ENCODE results near the gene URB2. TPM values are rescaled to one million over a fixed set of nuclear protein-coding genes. Genes with fewer than 3 reads are reported as not detected.

Gene URB2
- polyA plus RNA-seq, 1 donor = 6.7 TPM

GRCh38 chr1:229664133-229664689 lies 38.2 kb downstream of the URB2 start:
- no peak for DNase-seq
- Histone ChIP-seq H3K27me3 (ENCODE audit: control insufficient read depth, insufficient read depth, low read length) (no peaks in the 10 kb centered on the region), H3K27ac (ENCODE audit: low read length) (no peak overlapping the region), H3K9me3 (ENCODE audit: control insufficient read depth, low read depth, low read length) (no peaks in the 10 kb centered on the region), H3K4me3 (ENCODE audit: low read length) (no peak overlapping the region), H3K36me3 (ENCODE audit: control insufficient read depth, insufficient read depth, low read length) (peaks cover 6% of the 10 kb centered on the region), H3K4me1 (ENCODE audit: control insufficient read depth, insufficient read depth, low read length) (no peaks in the 10 kb centered on the region)
- 60% methylated on average over 2 of the region's 9 CpGs for WGBS (ENCODE audit: insufficient coverage, low lambda C conversion rate)

- H3K27ac ChIP-seq (ENCODE audit: low read length) = no peak overlapping the region
- H3K9me3 ChIP-seq (ENCODE audit: control insufficient read depth, low read depth, low read length) = no peaks in the 10 kb centered on the region
- no peaks in the 10 kb centered on the region for H3K27me3 ChIP-seq (ENCODE audit: control insufficient read depth, insufficient read depth, low read length)
- no peak overlapping the region for H3K4me3 ChIP-seq (ENCODE audit: low read length)
- H3K36me3 ChIP-seq (ENCODE audit: control insufficient read depth, insufficient read depth, low read length) = no peaks in the 10 kb centered on the region
- H3K4me1 ChIP-seq (ENCODE audit: control insufficient read depth, insufficient read depth, low read length) = no peaks in the 10 kb centered on the region
- no peak for DNase-seq
- whole genome bisulfite sequencing (ENCODE audit: insufficient coverage, low lambda C conversion rate) = 100% methylated on average over 2 of the region's 7 CpGs
Observed at GRCh38 chr1:229665912-229666558, 40.0 kb downstream of the URB2 start.

- no peak for DNase-seq
- no peaks in the 10 kb centered on the region for H3K36me3 ChIP-seq (ENCODE audit: control insufficient read depth, insufficient read depth, low read length)
- no CpG with 5 or more reads among the region's 4 CpGs for WGBS (ENCODE audit: insufficient coverage, low lambda C conversion rate)
- no peaks in the 10 kb centered on the region for H3K9me3 ChIP-seq (ENCODE audit: control insufficient read depth, low read depth, low read length)
- no peaks in the 10 kb centered on the region for H3K27me3 ChIP-seq (ENCODE audit: control insufficient read depth, insufficient read depth, low read length)
- H3K27ac ChIP-seq (ENCODE audit: low read length) = no peak overlapping the region
- no peaks in the 10 kb centered on the region for H3K4me1 ChIP-seq (ENCODE audit: control insufficient read depth, insufficient read depth, low read length)
- no peak overlapping the region for H3K4me3 ChIP-seq (ENCODE audit: low read length)
Observed at GRCh38 chr1:229666585-229666984, 40.5 kb downstream of the URB2 start.

GRCh38 chr1:229669333-229669732 lies 43.3 kb downstream of the URB2 start:
- H3K9me3 ChIP-seq (ENCODE audit: control insufficient read depth, low read depth, low read length) = no peaks in the 10 kb centered on the region
- H3K27ac ChIP-seq (ENCODE audit: low read length) = no peak overlapping the region
- DNase-seq = no peak
- H3K4me3 ChIP-seq (ENCODE audit: low read length) = no peak overlapping the region
- 80% methylated on average over 1 of the region's 4 CpGs for WGBS (ENCODE audit: insufficient coverage, low lambda C conversion rate)
- H3K4me1 ChIP-seq (ENCODE audit: control insufficient read depth, insufficient read depth, low read length) = no peaks in the 10 kb centered on the region
- H3K36me3 ChIP-seq (ENCODE audit: control insufficient read depth, insufficient read depth, low read length) = no peaks in the 10 kb centered on the region
- no peaks in the 10 kb centered on the region for H3K27me3 ChIP-seq (ENCODE audit: control insufficient read depth, insufficient read depth, low read length)

GRCh38 chr1:229671310-229671709 lies 45.3 kb downstream of the URB2 start:
- H3K27me3 ChIP-seq (ENCODE audit: control insufficient read depth, insufficient read depth, low read length) = no peaks in the 10 kb centered on the region
- no peaks in the 10 kb centered on the region for H3K9me3 ChIP-seq (ENCODE audit: control insufficient read depth, low read depth, low read length)
- no peaks in the 10 kb centered on the region for H3K4me1 ChIP-seq (ENCODE audit: control insufficient read depth, insufficient read depth, low read length)
- no peak for DNase-seq
- WGBS (ENCODE audit: insufficient coverage, low lambda C conversion rate) = 17% methylated on average over 1 of the region's 5 CpGs
- no peaks in the 10 kb centered on the region for H3K36me3 ChIP-seq (ENCODE audit: control insufficient read depth, insufficient read depth, low read length)
- H3K4me3 ChIP-seq (ENCODE audit: low read length) = no peak overlapping the region
- no peak overlapping the region for H3K27ac ChIP-seq (ENCODE audit: low read length)

GRCh38 chr1:229672246-229672645 lies 46.2 kb downstream of the URB2 start:
- Histone ChIP-seq H3K4me1 (ENCODE audit: control insufficient read depth, insufficient read depth, low read length) (no peaks in the 10 kb centered on the region), H3K9me3 (ENCODE audit: control insufficient read depth, low read depth, low read length) (no peaks in the 10 kb centered on the region), H3K27ac (ENCODE audit: low read length) (no peak overlapping the region), H3K27me3 (ENCODE audit: control insufficient read depth, insufficient read depth, low read length) (no peaks in the 10 kb centered on the region), H3K36me3 (ENCODE audit: control insufficient read depth, insufficient read depth, low read length) (no peaks in the 10 kb centered on the region), H3K4me3 (ENCODE audit: low read length) (no peak overlapping the region)
- DNase-seq = no peak
- WGBS (ENCODE audit: insufficient coverage, low lambda C conversion rate) = no CpG with 5 or more reads among the region's 2 CpGs

GRCh38 chr1:229674042-229674441 lies 48.0 kb downstream of the URB2 start:
- Histone ChIP-seq H3K4me3 (ENCODE audit: low read length) (no peak overlapping the region), H3K36me3 (ENCODE audit: control insufficient read depth, insufficient read depth, low read length) (no peaks in the 10 kb centered on the region), H3K27me3 (ENCODE audit: control insufficient read depth, insufficient read depth, low read length) (no peaks in the 10 kb centered on the region), H3K4me1 (ENCODE audit: control insufficient read depth, insufficient read depth, low read length) (no peaks in the 10 kb centered on the region), H3K27ac (ENCODE audit: low read length) (no peak overlapping the region), H3K9me3 (ENCODE audit: control insufficient read depth, low read depth, low read length) (no peaks in the 10 kb centered on the region)
- WGBS (ENCODE audit: insufficient coverage, low lambda C conversion rate) = no CpG with 5 or more reads among the region's 5 CpGs
- no peak for DNase-seq

GRCh38 chr1:229675396-229675795 lies 49.3 kb downstream of the URB2 start:
- no peak for DNase-seq
- Histone ChIP-seq H3K27ac (ENCODE audit: low read length) (no peak overlapping the region), H3K4me3 (ENCODE audit: low read length) (no peak overlapping the region), H3K36me3 (ENCODE audit: control insufficient read depth, insufficient read depth, low read length) (no peaks in the 10 kb centered on the region), H3K27me3 (ENCODE audit: control insufficient read depth, insufficient read depth, low read length) (no peaks in the 10 kb centered on the region), H3K4me1 (ENCODE audit: control insufficient read depth, insufficient read depth, low read length) (no peaks in the 10 kb centered on the region), H3K9me3 (ENCODE audit: control insufficient read depth, low read depth, low read length) (no peaks in the 10 kb centered on the region)

- no peaks in the 10 kb centered on the region for H3K36me3 ChIP-seq (ENCODE audit: control insufficient read depth, insufficient read depth, low read length)
- H3K27ac ChIP-seq (ENCODE audit: low read length) = no peak overlapping the region
- H3K27me3 ChIP-seq (ENCODE audit: control insufficient read depth, insufficient read depth, low read length) = no peaks in the 10 kb centered on the region
- 100% methylated on average over 1 of the region's 2 CpGs for WGBS (ENCODE audit: insufficient coverage, low lambda C conversion rate)
- DNase-seq = no peak
- no peaks in the 10 kb centered on the region for H3K4me1 ChIP-seq (ENCODE audit: control insufficient read depth, insufficient read depth, low read length)
- H3K9me3 ChIP-seq (ENCODE audit: control insufficient read depth, low read depth, low read length) = peaks cover 4% of the 10 kb centered on the region
- H3K4me3 ChIP-seq (ENCODE audit: low read length) = no peak overlapping the region
Observed at GRCh38 chr1:229685149-229685548, 59.1 kb downstream of the URB2 start.

- no peak overlapping the region for H3K4me3 ChIP-seq (ENCODE audit: low read length)
- no peak for DNase-seq
Observed at GRCh38 chr1:229689273-229689672, 63.2 kb downstream of the URB2 start.

GRCh38 chr1:229689904-229690303 lies 63.9 kb downstream of the URB2 start:
- Histone ChIP-seq H3K27ac (ENCODE audit: low read length) (no peak overlapping the region), H3K4me1 (ENCODE audit: control insufficient read depth, insufficient read depth, low read length) (no peaks in the 10 kb centered on the region), H3K27me3 (ENCODE audit: control insufficient read depth, insufficient read depth, low read length) (no peaks in the 10 kb centered on the region), H3K9me3 (ENCODE audit: control insufficient read depth, low read depth, low read length) (no peaks in the 10 kb centered on the region), H3K36me3 (ENCODE audit: control insufficient read depth, insufficient read depth, low read length) (no peaks in the 10 kb centered on the region), H3K4me3 (ENCODE audit: low read length) (no peak overlapping the region)
- no CpG with 5 or more reads among the region's 7 CpGs for WGBS (ENCODE audit: insufficient coverage, low lambda C conversion rate)
- DNase-seq = no peak

More at GRCh38 chr1:229689273-229689672, 63.2 kb downstream of the URB2 start:
- WGBS (ENCODE audit: insufficient coverage, low lambda C conversion rate) = no CpG with 5 or more reads among the region's 4 CpGs
- H3K4me1 ChIP-seq (ENCODE audit: control insufficient read depth, insufficient read depth, low read length) = no peaks in the 10 kb centered on the region
- no peaks in the 10 kb centered on the region for H3K27me3 ChIP-seq (ENCODE audit: control insufficient read depth, insufficient read depth, low read length)
- H3K27ac ChIP-seq (ENCODE audit: low read length) = no peak overlapping the region
- no peaks in the 10 kb centered on the region for H3K36me3 ChIP-seq (ENCODE audit: control insufficient read depth, insufficient read depth, low read length)
- H3K9me3 ChIP-seq (ENCODE audit: control insufficient read depth, low read depth, low read length) = peaks cover 4% of the 10 kb centered on the region
